GM18511 (cell line): ENCODE results near the gene CBLN2.

Source experiments
- ATAC-seq: cut with Tn5 transposase; IDR thresholded peaks from one replicate; pipeline ENCODE4 v1.9.1; 2021; ENCODE audit warnings: mild to moderate bottlenecking, moderate library complexity; ENCODE audit not compliant: unreplicated experiment

The CBLN2 gene

DNA sequence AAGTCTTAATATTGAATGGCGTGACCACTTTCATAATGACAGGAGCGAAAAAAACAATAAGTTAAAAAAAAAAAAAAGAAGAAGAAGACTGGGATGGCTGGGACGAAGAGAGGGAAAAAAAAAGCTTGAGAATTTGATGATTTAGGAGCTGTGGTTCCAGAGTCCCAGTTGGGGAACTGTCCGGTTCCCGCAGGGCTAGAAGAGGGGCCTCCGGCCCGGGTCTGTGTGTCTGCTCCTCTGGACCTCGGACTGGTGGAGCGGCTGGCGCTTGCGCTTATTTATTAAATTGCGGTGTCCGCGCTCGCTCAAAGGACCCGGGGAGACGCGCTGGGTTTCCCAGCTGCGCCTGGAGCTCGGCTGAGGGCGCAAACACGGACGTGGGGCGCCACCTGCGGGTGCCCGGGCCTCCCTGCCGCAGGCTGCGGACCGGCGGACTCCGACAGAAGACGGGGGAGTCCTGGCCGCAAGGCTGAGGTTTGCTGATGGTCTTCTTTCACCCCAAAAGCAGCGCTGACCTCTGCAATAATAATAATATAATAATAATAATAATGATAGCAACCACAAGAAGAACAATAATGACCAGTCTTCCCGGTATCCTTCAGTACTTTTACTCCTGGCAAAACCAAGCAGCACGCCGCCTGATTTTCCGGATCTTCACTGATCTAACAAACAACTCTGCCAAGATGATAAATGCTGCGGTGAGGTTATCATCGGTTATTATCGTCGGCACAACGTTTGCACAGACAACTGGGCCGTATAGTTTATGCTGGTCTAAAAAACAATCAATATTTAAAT, at the start of gene CBLN2:
CBLN2 (minus strand) TSS at position 251 of the 795 bp plus-strand sequence. CDS start 2,182 bp downstream, outside the sequence.
- peak; percentile 88 for ATAC-seq

DNA sequence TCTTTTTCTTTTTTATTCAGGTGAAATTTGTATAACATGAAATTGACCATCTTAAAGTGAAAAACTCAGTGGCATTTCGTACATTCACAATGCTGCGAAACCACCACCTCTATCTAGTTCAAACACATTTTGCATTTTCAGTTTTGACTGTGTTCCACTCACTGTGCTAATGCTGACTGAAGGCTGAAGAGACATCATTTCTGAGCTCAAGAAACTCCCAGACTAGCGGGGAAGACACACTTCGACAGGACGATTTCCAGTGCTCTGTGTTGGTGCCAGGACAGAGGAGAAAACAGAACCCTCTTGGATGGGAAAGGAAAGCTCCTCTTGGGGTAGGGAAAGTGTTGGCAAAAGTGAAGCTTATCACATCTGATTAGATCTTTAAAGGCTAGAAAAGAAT, 44.2 kb upstream of the CBLN2 start:
- no peak for ATAC-seq

GRCh38 chr18:72584787-72585186, 40.6 kb upstream of the CBLN2 start:
- ATAC-seq, result no peak

DNA sequence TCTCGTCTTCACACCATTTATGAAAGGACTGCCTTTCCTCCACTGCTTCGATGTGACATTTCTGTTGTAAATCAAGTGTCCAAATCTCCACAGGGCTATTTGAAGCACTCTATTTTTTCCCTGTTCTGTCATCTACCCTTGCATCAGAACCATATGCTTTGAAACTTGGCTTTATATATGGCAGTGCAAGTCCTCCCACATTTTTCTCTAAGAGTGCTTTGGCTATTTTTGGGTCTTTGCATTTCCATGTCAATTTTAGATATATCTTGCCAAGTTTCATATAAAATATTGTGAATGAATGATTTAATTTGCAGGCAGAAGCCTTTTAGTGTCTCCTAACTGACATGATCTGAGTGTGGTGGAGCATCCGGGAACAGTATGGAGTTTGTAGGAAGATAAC, 37.8 kb upstream of the CBLN2 start:
- no peak for ATAC-seq

DNA sequence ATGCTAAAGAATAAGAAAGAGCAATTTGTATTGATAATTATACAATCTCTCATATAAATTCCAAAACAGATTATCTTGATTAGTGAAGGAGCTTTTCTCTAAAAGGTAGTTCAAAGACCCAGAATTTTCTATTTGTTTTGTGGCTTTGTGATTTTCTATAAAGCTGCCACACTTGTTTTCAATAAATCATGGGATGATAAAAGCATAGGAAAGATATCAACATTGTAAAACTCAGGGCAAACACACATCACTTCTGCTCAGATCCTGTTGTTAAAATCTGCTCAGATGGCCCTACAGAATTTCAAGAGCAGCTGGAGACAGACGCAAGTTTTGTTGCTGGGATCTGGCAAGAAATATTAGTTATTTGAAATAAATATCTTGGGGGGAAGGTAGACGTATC, 28.8 kb upstream of the CBLN2 start:
- no peak for ATAC-seq

GRCh38 chr18:72566290-72566689, 22.1 kb upstream of the CBLN2 start:
- ATAC-seq, result no peak

- ATAC-seq, result no peak
Observed at GRCh38 chr18:72555968-72556367, 11.8 kb upstream of the CBLN2 start.

GRCh38 chr18:72555101-72555500, 11.0 kb upstream of the CBLN2 start:
- ATAC-seq, result no peak

DNA sequence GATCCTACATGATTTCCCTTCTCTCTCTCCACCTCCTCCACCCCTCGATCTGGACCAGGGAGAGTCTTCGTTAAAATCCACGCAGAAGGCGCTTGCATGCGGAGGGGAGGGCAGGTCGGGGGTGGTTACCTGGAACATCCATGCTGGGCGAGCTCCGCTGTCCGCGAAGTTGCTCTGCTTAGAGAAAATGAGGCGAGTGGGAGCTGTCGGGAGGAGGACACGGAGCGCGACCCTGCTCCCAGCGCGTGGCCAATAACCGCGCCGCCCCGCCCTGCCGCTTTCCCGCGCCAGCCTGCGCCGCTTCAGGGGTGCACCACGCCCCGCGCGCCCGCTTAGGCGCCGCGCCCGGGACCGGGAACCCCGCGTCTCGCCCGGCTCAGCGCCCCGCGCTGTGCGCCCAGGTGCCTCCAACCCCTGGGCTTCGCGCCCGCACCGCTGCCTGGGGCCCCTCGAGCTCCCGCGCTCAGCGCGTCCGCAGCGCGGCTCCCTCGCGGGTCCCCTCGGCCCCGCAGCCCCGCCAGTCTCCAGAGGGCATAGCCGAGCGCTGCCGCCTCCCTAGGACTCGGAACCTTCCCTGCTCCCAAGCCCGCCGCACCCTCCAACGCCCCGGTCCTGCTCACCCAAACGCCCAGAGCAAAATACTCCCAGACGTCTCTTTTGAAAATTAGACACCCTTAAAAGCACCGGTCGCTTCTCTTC, 636 bp downstream of the CBLN2 start:
- no peak for ATAC-seq

DNA sequence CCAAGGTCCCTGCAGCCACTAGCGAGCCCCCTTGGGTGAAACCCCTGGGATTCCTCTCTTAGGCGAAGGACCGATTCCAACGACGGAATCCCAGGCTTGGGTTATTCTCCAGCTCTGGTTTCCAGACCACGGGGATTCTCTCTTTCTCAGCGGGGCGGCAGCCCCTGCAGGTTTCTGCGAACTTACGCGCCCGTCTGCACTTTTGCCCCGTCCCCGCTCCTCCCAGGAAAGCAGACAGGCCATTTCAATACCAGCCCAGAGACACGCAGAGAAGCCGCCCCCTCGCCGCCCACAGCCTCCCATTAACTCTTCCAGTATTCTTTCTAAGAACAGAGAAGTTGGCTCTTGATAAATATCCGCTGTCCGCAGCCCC, 1.2 kb downstream of the CBLN2 start:
- ATAC-seq, result no peak

GRCh38 chr18:72542342-72542741, 1.8 kb downstream of the CBLN2 start:
- ATAC-seq, result no peak

GRCh38 chr18:72541871-72542332, 2.2 kb downstream of the CBLN2 start:
- no peak for ATAC-seq

DNA sequence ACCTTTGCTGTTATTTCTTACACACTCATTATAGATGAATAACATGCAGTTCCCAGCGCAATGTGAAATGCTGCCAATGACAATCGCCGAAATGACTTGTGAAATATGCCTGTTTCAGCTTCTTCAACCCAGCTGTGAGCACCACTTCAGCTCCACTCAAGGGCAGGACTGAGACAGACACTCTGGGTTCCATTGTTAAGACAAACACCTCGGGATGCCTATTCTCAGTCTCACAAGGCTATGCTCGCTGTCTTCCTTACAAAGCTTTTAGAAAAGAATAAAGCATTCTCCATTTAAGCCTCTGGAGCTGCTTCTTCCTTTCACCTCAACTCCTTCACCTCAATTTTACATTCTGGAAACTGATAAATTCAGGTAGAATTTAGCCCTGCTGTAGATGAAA, 4.2 kb downstream of the CBLN2 start:
- no peak for ATAC-seq

GRCh38 chr18:72530622-72531021, 13.5 kb downstream of the CBLN2 start:
- ATAC-seq, result no peak

DNA sequence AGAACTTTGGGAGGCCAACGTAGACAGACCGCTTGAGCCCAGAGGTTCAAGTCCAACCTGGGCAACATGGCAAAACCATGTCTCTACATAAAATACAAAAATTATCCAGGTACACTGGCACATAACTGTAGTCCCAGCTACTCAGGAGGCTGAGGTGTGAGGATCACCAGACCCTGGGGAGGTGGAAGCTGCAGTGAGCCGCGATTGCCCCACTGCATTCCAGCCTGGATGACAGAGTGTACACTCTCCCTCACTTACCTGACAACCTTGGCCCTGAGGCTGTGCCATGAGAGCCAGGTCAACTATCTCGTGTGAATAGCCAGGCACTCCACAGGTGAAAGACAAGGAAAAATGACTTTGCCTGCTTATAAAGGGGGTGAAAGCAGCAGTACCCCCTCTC, 39.3 kb downstream of the CBLN2 start:
- ATAC-seq, result no peak

DNA sequence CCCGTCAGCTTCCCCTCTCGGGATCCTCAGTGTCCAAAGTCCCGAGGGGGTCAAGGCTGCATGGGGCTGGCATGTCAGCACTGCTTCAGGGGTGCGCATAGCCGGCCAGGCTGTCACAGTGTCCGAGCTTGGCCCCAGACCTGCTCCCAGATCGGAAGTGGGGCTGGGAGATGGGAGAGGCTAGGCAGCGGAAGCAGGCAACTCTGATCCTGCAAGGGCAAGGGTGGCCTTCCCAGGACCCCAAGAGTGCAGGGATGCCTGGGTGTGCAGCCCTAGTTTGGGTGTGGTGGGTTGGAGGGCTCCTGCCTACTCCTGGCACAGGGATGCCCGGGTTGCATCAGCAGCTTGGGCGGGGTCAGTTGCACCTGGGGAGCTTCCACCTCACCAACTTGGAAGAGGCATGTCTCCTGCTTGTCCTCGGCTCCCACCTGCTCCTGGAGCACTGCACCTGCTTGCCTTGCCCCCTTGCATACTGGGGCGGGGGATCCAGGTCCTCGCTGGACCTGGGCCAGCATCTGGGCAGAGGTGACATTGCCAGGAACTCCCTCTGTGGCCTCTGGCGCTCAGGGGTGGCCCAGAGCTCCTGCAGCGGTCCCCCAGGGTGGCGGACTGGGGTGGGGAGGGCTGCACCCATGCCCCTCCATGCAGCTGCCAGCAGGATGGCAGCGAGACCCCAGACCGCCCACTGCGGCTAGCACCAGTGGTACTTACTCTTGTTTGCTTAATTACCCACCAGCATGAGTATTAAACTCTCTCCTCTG, 41.3 kb downstream of the CBLN2 start:
- ATAC-seq, result no peak

DNA sequence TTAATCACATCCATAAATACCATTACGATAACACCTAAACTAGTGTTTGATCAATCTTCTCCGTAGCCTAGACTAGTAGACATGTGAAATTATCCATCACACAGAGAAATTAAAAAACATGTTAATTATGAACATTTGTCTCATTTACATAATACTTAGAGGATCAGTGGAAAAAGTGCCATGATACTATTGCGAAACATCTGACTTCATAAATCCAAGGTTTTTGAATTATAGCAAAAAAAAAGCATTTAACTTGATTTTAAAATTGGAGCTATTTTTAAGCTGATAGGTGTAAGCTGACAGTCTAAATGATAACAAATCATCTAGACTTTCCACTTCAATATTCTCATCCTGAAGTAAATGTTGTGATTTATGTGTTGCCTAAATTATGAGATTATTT, 51.6 kb downstream of the CBLN2 start:
- no peak for ATAC-seq
